Kidney (tissue), 14 donors: ENCODE measurements around the gene CYTH4. TPM values are rescaled to one million over a fixed set of nuclear protein-coding genes. Genes with fewer than 3 reads are reported as not detected.

Experiments used
- DNase-seq, 5 donors: peaks; one replicate each; pipeline ENCODE4 v3.0.0-alpha.2; 2013 to 2020
- FAIRE-seq: peaks from 2 replicates; lab custom pipeline; 2012; peaks lifted over from hg19 to GRCh38; lab: Jason Lieb, UNC
- H3K27ac ChIP-seq, 2 donors: one replicate each; pipeline ENCODE4 v1.7.0; 2013; ENCODE audit warnings: low read depth in 2 of 2, low read length in 2 of 2, inconsistent platforms in 1 of 2
- H3K27me3 ChIP-seq: one replicate; pipeline ENCODE4 v1.7.1; 2013; ENCODE audit warnings: low read length, inconsistent platforms; ENCODE audit not compliant: control insufficient read depth, insufficient read depth
- H3K36me3 ChIP-seq, 3 donors: one replicate each; pipeline versions ENCODE4 v1.7.0 to v1.7.1; 2013; ENCODE audit warnings: low read length in 3 of 3, control low read depth in 1 of 3, inconsistent platforms in 1 of 3; ENCODE audit not compliant: insufficient read depth in 3 of 3, control insufficient read depth in 2 of 3
- H3K4me1 ChIP-seq, 3 donors: one replicate each; pipeline versions ENCODE4 v1.7.0 to v1.7.1; 2013; ENCODE audit warnings: low read length in 3 of 3, inconsistent platforms in 1 of 3, low read depth in 1 of 3; ENCODE audit not compliant: control insufficient read depth in 2 of 3, insufficient read depth in 2 of 3
- H3K4me3 ChIP-seq, 3 donors: one replicate each; pipeline versions ENCODE4 v1.7.0 to v1.8.1; 2013; ENCODE audit warnings: low read length in 3 of 3, control low read depth in 1 of 3, inconsistent platforms in 1 of 3
- H3K9ac ChIP-seq, 3 donors: one replicate each; pipeline versions ENCODE4 v1.7.0 to v1.7.1; 2013; ENCODE audit warnings: low read length in 3 of 3, control low read depth in 1 of 3, inconsistent platforms in 1 of 3
- H3K9me3 ChIP-seq, 3 donors: one replicate each; pipeline versions ENCODE4 v1.7.0 to v1.7.1; 2013; ENCODE audit warnings: low read length in 3 of 3, control low read depth in 1 of 3, inconsistent platforms in 1 of 3; ENCODE audit not compliant: control insufficient read depth in 2 of 3, insufficient read depth in 1 of 3
- CTCF ChIP-seq: IDR thresholded peaks from 3 replicates; pipeline ENCODE4 v1.5.1; 2012; ENCODE audit warnings: mild to moderate bottlenecking, moderate library complexity, borderline replicate concordance; ENCODE audit not compliant: insufficient read depth; ENCODE audit errors: extremely low read depth
- intact Hi-C: fragments of 100-400 bp; cut with DNase I; formaldehyde crosslinking; loops from one replicate; pipeline ENCODE4 v1.11.1; 2022
- polyA plus RNA-seq: library from polyadenylated mRNA; stranded (reverse); fragments of 350-450 nt; fragmentation: Illumina TruSeq; extraction: RNeasy Lipid Tissue Mini Kit (QIAGEN cat#74804); gene quantifications from one replicate; pipeline ENCODE4 v1.2.3, GENCODE V29; 2014; ENCODE audit warnings: low read depth, low replicate concordance; ENCODE audit not compliant: insufficient read depth
- total RNA-seq: library from RNA; stranded (reverse); fragmentation: NEBNext Ultra II Directional; extraction: Animal tissue kit (Norgen Biotek cat#: 25700); gene quantifications from one replicate; pipeline ENCODE4 v1.2.1, GENCODE V29; 2021
- donor health status: control.
- donor health status: control.
- donor health status: control.
- donor health status: control.
- donor health status: control.
- donor health status: DM: yes; HTN: yes; CAD: no.
- donor health status: Normal renal cell carcinoma (clear cell type).

Gene CYTH4
- total and polyA plus RNA-seq, 2 donors from 2014 or later = 1.9 to 30.2 TPM

- no peak for FAIRE-seq
- no peaks in the 10 kb centered on the region for H3K27me3 ChIP-seq
- intact Hi-C loops = no loop called here
Measured at GRCh38 chr22:37234736-37235711, 47.3 kb upstream of the CYTH4 start.

GRCh38 chr22:37235897-37236607 lies 46.3 kb upstream of the CYTH4 start:
- intact Hi-C loops = no loop called here
- FAIRE-seq = no peak
- H3K9ac ChIP-seq = no peak overlapping the region
- no peak overlapping the region for H3K4me3 ChIP-seq
- H3K4me1 ChIP-seq = no peaks in the 10 kb centered on the region
- peak in 1 of 5 donors; percentile 24 for DNase-seq
- H3K9me3 ChIP-seq = no peaks in the 10 kb centered on the region
- TF ChIP-seq CTCF = no peak
- no peak overlapping the region for H3K27ac ChIP-seq
- no peaks in the 10 kb centered on the region for H3K36me3 ChIP-seq
- no peaks in the 10 kb centered on the region for H3K27me3 ChIP-seq

More at GRCh38 chr22:37234736-37235711, 47.3 kb upstream of the CYTH4 start:
- peak in 1 of 5 donors; percentile 24 for DNase-seq
- no peaks in the 10 kb centered on the region for H3K36me3 ChIP-seq
- H3K4me1 ChIP-seq = no peaks in the 10 kb centered on the region
- no peak for TF ChIP-seq CTCF
- no peak overlapping the region for H3K27ac ChIP-seq
- no peak overlapping the region for H3K4me3 ChIP-seq
- no peak overlapping the region for H3K9ac ChIP-seq
- no peaks in the 10 kb centered on the region for H3K9me3 ChIP-seq

GRCh38 chr22:37237371-37238268 lies 44.7 kb upstream of the CYTH4 start:
- Histone ChIP-seq H3K4me1 (no peaks in the 10 kb centered on the region), H3K27ac (no peak overlapping the region), H3K9me3 (no peaks in the 10 kb centered on the region), H3K36me3 (no peaks in the 10 kb centered on the region), H3K9ac (no peak overlapping the region), H3K4me3 (no peak overlapping the region), H3K27me3 (no peaks in the 10 kb centered on the region)
- DNase-seq (peak in 2 of 5 donors; percentile 33 to 59), FAIRE-seq (no peak)
- no peak for TF ChIP-seq CTCF
- intact Hi-C loops = no loop called here
